ENCODE data around the gene FNDC3B.

The FNDC3B gene

GRCh38 chr3:172077197-172077757, 37.9 kb downstream of the FNDC3B start:
- in situ Hi-C loops (cut with MboI; ENCODE audit: low pct_unique_long_range_greater_than_20kb, low sequenced_read_pairs, unreplicated experiment): no loop called here
- no peak for TF ChIP-seq CTCF (IDR thresholded peaks at IDR 0.05; ENCODE audit: extremely low read depth, insufficient read depth, missing control alignments)
- DNase-seq (ENCODE audit: low spot score): no peak

DNA sequence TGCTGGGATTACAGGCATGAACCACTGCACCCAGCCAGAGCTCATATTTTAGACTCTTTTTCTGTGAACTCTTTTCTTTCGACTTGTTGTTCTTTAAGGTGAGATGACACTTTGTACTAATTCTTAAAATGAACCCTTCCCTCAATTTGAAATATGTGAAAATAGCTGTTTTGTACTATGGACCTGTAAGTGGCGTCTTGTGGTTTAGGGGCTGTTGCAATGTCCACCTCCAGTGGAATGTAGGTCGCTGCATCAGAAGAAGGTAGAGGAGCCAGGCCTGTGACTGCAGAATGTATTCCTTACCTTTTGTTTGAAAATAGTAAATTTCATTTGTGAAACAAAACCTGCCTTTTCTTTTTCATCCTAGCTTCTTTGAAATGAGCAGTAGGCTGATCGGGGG, 38.9 kb downstream of the FNDC3B start:
- DNase-seq (ENCODE audit: low spot score): no peak
- in situ Hi-C loops (cut with MboI; ENCODE audit: low pct_unique_long_range_greater_than_20kb, low sequenced_read_pairs, unreplicated experiment): no loop called here
- TF ChIP-seq CTCF (IDR thresholded peaks at IDR 0.05; ENCODE audit: extremely low read depth, insufficient read depth, missing control alignments): no peak

DNA sequence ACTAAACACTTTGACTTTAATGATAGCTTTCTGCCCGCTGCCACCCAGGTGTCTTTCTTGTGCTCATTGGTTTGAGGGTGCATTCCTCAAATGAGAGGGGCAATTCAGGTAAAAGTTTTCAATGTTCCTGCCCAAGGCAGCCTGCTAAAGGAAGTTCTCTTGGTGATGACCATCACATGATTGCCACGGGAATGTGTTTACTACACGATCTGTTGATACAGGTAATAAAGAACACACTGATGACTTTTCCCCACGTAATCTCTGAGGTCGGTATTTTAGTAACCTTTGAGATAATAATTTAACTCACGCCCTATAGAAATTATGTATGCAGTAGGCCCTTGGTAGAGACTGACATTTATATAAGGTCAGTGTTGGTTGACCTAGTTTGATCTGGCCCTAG, 39.3 kb downstream of the FNDC3B start:
- no peak for DNase-seq (ENCODE audit: low spot score)
- TF ChIP-seq CTCF (IDR thresholded peaks at IDR 0.05; ENCODE audit: extremely low read depth, insufficient read depth, missing control alignments): no peak
- in situ Hi-C loops (cut with MboI; ENCODE audit: low pct_unique_long_range_greater_than_20kb, low sequenced_read_pairs, unreplicated experiment): no loop called here

- no peak for DNase-seq (ENCODE audit: low spot score)
- no peak for TF ChIP-seq CTCF (IDR thresholded peaks at IDR 0.05; ENCODE audit: extremely low read depth, insufficient read depth, missing control alignments)
- in situ Hi-C loops (cut with MboI; ENCODE audit: low pct_unique_long_range_greater_than_20kb, low sequenced_read_pairs, unreplicated experiment): no loop called here
Observed at GRCh38 chr3:172079326-172079976, 40.1 kb downstream of the FNDC3B start.

DNA sequence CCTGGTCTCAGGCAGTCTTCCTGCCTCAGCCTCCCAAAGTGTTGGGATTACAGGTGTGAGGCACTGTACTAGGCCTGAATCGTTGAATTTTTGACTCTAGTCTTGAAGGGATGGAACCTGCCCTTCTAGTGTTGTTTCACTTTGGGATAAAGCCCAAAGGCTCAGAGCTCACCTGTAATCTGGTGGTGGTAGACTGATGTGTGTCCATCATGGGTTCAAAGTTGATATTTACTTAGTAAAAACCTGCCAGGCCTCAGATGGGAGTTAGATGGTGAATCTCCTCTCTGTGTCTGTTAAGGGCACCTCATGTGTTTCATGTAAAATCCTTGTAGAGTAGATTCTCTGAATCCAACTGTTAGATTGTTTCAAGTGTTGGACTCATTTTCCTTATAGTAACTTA, 41.1 kb downstream of the FNDC3B start:
- no peak for DNase-seq (ENCODE audit: low spot score)
- in situ Hi-C loops (cut with MboI; ENCODE audit: low pct_unique_long_range_greater_than_20kb, low sequenced_read_pairs, unreplicated experiment): no loop called here
- no peak for TF ChIP-seq CTCF (IDR thresholded peaks at IDR 0.05; ENCODE audit: extremely low read depth, insufficient read depth, missing control alignments)

DNA sequence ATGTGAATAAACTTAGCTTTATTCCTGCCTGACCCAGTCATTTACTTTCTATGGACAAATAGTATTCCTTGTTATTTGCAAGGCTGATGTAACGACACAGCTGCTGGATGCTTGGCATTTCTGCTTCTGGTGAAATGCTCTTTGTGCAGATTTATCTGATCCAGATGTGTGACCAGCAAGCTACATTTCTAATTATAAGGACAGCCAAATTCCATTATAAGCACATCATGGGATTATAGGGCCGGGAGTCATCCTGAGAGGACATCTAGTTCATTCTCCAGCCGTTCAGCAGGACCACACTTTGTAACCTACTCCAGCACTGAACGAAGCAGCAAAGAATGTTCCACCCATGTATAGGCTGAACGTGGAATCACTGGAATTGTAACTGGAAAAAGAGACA, 42.9 kb downstream of the FNDC3B start:
- in situ Hi-C loops (cut with MboI; ENCODE audit: low pct_unique_long_range_greater_than_20kb, low sequenced_read_pairs, unreplicated experiment): no loop called here
- TF ChIP-seq CTCF (IDR thresholded peaks at IDR 0.05; ENCODE audit: extremely low read depth, insufficient read depth, missing control alignments): no peak
- DNase-seq (ENCODE audit: low spot score): no peak

Data from GM13977 (cell line).